ENCODE measurements around the gene NEDD4L. TPM values are rescaled to one million over a fixed set of nuclear protein-coding genes. Genes with fewer than 3 reads are reported as not detected.

NEDD4L gene
- polyA plus RNA-seq, 1 experiment = 14.1 TPM

DNA sequence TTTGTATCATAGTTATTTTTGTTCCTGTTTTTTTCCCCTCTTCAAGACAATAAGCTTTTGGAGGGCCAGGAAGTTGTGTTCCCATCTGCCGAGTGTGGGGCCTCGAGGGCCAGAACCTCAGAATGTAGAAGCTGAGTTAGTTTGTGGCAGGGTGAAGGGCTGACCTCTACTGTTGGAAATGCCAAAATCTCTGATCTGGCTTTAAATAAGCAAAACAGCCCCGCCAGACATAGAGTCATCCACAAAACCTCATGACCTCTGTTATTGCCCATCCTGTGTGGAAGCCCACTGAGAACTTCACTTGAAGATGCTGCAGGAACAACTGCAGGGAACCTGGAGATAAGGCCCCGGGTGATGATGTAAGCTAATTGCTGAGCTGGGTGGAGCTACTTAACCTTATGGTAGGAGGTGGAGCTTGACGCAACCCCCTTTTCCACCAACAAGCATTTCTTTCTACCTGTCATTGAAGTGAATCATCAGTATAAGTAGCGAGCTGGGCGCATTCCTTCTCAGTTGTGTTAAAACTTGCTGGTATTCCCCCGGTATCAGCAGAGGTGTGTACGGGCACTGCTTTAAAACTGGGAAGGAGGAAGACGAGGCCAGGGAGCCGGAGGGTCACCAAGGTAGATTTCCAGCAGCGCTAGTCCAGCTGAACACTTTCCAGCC is 177.2 kb downstream of the NEDD4L start:
- ChIA-PET POLR2A (interaction anchor here (0.6 kb wide), 1 partner anchor 14 kb away, joined by 6 read pairs; no protein-coding TSS in a partner anchor), CTCF (interaction anchor here (0.8 to 1.2 kb wide), 3 partner anchors 11 to 36 kb away, joined by 3 to 4 read pairs (median 3); no protein-coding TSS in a partner anchor)
- TF ChIP-seq, protein P1, sequence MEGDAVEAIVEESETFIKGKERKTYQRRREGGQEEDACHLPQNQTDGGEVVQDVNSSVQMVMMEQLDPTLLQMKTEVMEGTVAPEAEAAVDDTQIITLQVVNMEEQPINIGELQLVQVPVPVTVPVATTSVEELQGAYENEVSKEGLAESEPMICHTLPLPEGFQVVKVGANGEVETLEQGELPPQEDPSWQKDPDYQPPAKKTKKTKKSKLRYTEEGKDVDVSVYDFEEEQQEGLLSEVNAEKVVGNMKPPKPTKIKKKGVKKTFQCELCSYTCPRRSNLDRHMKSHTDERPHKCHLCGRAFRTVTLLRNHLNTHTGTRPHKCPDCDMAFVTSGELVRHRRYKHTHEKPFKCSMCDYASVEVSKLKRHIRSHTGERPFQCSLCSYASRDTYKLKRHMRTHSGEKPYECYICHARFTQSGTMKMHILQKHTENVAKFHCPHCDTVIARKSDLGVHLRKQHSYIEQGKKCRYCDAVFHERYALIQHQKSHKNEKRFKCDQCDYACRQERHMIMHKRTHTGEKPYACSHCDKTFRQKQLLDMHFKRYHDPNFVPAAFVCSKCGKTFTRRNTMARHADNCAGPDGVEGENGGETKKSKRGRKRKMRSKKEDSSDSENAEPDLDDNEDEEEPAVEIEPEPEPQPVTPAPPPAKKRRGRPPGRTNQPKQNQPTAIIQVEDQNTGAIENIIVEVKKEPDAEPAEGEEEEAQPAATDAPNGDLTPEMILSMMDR (IDR thresholded peaks at IDR 0.05; ENCODE audit: insufficient read depth, low read depth, low read length) = no peak
- no peaks in the 10 kb centered on the region for H3K36me3 ChIP-seq (ENCODE audit: control insufficient read depth, insufficient read depth, low read length)
- no peak for DNase-seq (ENCODE audit: low read depth)
- no peak overlapping the region for H3K4me3 ChIP-seq (ENCODE audit: low read depth, low read length)
- no peaks in the 10 kb centered on the region for H3K27me3 ChIP-seq (ENCODE audit: control insufficient read depth, insufficient read depth, low read length)

DNA sequence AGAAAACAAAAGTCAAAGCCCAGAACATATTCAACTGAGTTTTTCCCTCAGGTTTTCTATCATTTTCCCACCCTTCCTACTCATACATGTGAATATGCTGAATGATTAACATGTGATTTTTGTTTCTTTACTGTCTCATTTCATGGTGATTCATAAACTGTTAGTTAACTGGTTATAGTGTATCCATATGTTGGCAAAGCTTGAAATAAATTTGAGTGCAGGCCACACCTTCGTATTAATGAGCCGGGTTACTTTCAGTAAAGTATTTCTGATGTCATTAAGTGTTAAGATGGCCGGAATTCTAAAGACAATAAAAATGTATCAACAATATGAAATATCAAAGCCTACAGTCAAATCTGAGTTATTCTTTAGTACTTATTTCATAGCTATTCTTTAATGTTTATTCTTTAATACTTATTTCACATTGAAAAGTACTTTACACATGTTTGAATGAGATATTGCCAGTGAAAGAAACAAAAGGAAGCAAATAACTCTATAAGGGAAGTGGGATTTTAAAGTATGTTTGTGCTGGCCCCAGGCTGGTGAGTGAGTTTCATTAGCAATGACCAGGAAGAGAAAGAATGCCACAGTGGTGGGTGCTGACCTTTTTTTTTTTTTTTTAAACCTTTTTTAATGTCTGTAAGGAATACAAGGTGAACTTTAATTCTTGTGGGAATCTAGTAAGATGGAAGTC is 178.6 kb downstream of the NEDD4L start:
- ChIA-PET CTCF (interaction anchor here (1.2 kb wide), 1 partner anchor 38 kb away, joined by 4 read pairs; no protein-coding TSS in a partner anchor), POLR2A (no interaction called here)
- TF ChIP-seq, protein P1 (IDR thresholded peaks at IDR 0.05; ENCODE audit: insufficient read depth, low read depth, low read length) = no peak
- Histone ChIP-seq H3K36me3 (ENCODE audit: control insufficient read depth, insufficient read depth, low read length) (no peaks in the 10 kb centered on the region), H3K4me3 (ENCODE audit: low read depth, low read length) (no peak overlapping the region), H3K27me3 (ENCODE audit: control insufficient read depth, insufficient read depth, low read length) (no peaks in the 10 kb centered on the region)
- no peak for DNase-seq (ENCODE audit: low read depth)

DNA sequence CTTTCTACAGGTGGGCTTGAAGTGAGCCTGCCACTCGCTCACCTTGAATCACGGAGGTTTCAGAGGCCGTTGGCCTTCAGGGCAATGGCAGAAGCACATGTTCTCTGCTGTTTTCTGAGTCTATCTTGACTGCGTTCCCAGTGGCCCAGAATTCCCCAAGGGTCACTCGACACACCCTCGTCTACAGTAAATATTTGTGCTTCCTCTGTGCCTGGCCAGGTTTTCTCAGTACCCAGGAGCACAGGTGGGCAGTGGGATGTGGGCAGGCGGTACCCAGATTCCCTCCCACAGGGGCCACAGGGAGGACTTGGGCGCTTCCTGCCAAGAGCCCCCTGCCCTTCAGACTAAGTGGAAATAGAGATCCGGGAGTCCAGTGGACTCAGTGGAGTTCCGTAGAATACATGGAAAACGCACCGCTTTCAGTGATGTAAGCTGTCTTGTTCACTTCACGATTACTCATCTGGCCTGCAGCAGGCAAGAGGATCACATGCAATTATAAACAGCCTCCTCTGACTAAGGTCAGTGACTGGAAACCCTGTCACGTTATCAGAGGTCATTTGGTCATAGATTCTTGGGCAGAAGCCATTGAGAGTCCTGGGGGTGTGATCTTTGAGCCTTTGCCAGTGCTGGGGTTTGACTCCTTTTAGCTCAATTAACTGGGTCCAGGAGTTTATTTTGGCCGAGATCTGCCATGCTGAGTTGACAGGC is 179.8 kb downstream of the NEDD4L start:
- ChIA-PET POLR2A (no interaction called here), CTCF (interaction anchor here (0.8 to 1.1 kb wide), 3 partner anchors 32 to 180 kb away, joined by 3 to 4 read pairs (median 3); partner anchors contain the start of gene NEDD4L)
- TF ChIP-seq, protein P1 (IDR thresholded peaks at IDR 0.05; ENCODE audit: insufficient read depth, low read depth, low read length) = no peak
- H3K36me3 ChIP-seq (ENCODE audit: control insufficient read depth, insufficient read depth, low read length) = no peaks in the 10 kb centered on the region
- peak overlapping the region; percentile 4; the same call in 1 of the 2 replicates for H3K4me3 ChIP-seq (ENCODE audit: low read depth, low read length)
- peak; percentile 73 for DNase-seq (ENCODE audit: low read depth)
- no peaks in the 10 kb centered on the region for H3K27me3 ChIP-seq (ENCODE audit: control insufficient read depth, insufficient read depth, low read length)

DNA sequence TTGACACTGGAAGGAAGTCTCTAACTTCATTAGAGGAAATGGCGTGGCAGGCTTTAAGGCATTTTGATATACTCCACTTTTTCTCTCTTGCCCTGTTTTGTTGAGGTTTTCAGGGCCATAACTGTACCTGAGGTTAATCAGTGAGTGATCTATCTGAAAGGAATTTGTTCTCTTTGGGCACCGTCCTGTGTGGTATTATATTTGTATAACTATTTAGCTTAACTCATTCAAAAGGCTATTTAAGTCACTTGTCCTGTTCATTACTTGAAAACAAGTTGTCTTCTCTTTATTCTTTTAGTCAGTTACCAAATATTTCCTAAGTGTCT is 180.4 kb downstream of the NEDD4L start:
- H3K4me3 ChIP-seq (ENCODE audit: low read depth, low read length) = no peak overlapping the region
- CTCF ChIA-PET = interaction anchor here (0.8 to 1.1 kb wide), 3 partner anchors 33 to 181 kb away, joined by 3 to 4 read pairs (median 3); partner anchors contain the start of gene NEDD4L
- POLR2A ChIA-PET = no interaction called here
- no peak for DNase-seq (ENCODE audit: low read depth)
- H3K36me3 ChIP-seq (ENCODE audit: control insufficient read depth, insufficient read depth, low read length) = no peaks in the 10 kb centered on the region
- no peaks in the 10 kb centered on the region for H3K27me3 ChIP-seq (ENCODE audit: control insufficient read depth, insufficient read depth, low read length)
- TF ChIP-seq, protein P1 (IDR thresholded peaks at IDR 0.05; ENCODE audit: insufficient read depth, low read depth, low read length) = no peak

DNA sequence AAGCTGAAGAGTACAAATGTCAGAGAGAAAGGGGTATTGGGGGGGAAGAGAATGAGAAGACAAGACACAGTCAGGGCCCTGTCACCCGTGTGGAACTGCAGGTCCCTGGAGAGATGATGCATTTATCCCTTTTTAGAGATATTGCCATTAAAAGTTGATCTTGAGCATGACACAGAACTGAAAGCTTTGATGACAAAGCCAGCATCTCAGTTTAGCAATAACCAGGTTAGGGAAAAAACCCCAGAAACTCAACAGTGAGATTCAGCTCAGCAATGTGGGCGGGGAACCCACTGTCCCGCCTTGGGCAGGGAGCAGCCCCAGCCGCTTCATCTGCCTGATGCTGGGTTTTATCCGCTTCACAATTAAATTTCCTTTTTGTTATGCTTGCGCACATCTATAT is 181.1 kb downstream of the NEDD4L start:
- CTCF ChIA-PET = interaction anchor here (1.1 to 1.3 kb wide), 2 partner anchors 89 to 182 kb away, joined by 3 to 4 read pairs; partner anchors contain the start of gene NEDD4L
- H3K27me3 ChIP-seq (ENCODE audit: control insufficient read depth, insufficient read depth, low read length) = no peaks in the 10 kb centered on the region
- POLR2A ChIA-PET = no interaction called here
- TF ChIP-seq, protein P1 (IDR thresholded peaks at IDR 0.05; ENCODE audit: insufficient read depth, low read depth, low read length) = no peak
- H3K4me3 ChIP-seq (ENCODE audit: low read depth, low read length) = no peak overlapping the region
- H3K36me3 ChIP-seq (ENCODE audit: control insufficient read depth, insufficient read depth, low read length) = no peaks in the 10 kb centered on the region
- DNase-seq (ENCODE audit: low read depth) = no peak

All from BJ (cell line).